ENCODE data around the gene BRINP2. TPM values are rescaled to one million over a fixed set of nuclear protein-coding genes. Genes with fewer than 3 reads are reported as not detected.

The BRINP2 gene
- total RNA-seq, 1 donor from 2014 or later, result 23.7 TPM

DNA sequence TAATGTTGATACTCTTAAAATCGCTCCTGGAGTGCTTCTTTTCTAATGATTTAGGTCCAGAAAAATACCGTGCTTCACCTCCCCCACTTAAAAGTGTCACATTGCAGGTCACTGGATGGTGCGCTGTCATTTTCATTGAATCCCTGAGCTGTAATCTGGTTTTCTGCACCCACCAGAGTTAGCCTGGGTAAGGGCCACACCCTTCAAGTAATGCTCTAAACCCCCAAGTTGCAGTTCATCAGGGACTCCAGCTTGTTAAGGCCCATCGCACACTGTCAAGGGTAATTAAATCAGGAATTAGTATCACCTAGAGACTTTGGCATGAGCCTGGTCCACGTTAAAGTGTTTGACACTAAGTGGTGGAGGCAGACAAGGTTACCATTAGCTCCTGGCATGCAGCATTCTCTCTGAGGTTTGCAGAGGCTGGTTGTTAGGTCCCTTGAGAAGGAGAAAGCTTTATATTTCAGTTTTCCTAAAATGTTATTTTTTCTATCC lies 40.3 kb upstream of the BRINP2 start:
- Mint-ChIP-seq H3K4me3 (no peak overlapping the region), H3K27me3 (peaks cover 9% of the 10 kb centered on the region), H3K4me1 (ENCODE audit: unreplicated experiment) (no peaks in the 10 kb centered on the region), H3K9me3 (peaks cover 5% of the 10 kb centered on the region), H3K27ac (no peak overlapping the region), H3K36me3 (peaks cover 8% of the 10 kb centered on the region)
- TF ChIP-seq, protein P1, sequence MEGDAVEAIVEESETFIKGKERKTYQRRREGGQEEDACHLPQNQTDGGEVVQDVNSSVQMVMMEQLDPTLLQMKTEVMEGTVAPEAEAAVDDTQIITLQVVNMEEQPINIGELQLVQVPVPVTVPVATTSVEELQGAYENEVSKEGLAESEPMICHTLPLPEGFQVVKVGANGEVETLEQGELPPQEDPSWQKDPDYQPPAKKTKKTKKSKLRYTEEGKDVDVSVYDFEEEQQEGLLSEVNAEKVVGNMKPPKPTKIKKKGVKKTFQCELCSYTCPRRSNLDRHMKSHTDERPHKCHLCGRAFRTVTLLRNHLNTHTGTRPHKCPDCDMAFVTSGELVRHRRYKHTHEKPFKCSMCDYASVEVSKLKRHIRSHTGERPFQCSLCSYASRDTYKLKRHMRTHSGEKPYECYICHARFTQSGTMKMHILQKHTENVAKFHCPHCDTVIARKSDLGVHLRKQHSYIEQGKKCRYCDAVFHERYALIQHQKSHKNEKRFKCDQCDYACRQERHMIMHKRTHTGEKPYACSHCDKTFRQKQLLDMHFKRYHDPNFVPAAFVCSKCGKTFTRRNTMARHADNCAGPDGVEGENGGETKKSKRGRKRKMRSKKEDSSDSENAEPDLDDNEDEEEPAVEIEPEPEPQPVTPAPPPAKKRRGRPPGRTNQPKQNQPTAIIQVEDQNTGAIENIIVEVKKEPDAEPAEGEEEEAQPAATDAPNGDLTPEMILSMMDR (conservative IDR thresholded peaks at IDR 0.05), result no peak
- DNase-seq (ENCODE audit: extremely low spot score, unreplicated experiment), result no peak

DNA sequence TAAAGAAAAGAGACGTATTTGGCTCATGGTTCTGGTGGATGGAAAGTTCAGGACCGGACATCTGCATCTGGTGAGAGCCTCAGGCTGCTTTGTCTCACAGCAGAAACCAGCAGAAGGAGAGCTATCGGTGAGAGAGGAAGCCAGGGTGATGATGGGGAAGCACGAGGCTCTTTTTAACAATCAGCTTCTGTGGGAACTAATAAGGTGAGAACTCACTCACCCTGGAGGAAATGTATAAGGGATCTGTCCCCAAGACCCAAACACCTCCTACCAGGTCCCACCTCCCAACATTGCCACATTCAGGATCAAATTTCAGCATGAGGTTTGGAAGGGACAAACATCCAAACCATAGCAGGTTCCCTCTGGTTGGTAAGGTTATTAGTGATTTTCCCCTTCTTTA lies 39.0 kb upstream of the BRINP2 start:
- Mint-ChIP-seq H3K4me3 (no peak overlapping the region), H3K9me3 (peaks cover 5% of the 10 kb centered on the region), H3K36me3 (peaks cover 8% of the 10 kb centered on the region), H3K27ac (no peak overlapping the region), H3K4me1 (ENCODE audit: unreplicated experiment) (no peaks in the 10 kb centered on the region), H3K27me3 (peaks cover 9% of the 10 kb centered on the region)
- DNase-seq (ENCODE audit: extremely low spot score, unreplicated experiment), result no peak
- TF ChIP-seq, protein P1 (conservative IDR thresholded peaks at IDR 0.05), result no peak

DNA sequence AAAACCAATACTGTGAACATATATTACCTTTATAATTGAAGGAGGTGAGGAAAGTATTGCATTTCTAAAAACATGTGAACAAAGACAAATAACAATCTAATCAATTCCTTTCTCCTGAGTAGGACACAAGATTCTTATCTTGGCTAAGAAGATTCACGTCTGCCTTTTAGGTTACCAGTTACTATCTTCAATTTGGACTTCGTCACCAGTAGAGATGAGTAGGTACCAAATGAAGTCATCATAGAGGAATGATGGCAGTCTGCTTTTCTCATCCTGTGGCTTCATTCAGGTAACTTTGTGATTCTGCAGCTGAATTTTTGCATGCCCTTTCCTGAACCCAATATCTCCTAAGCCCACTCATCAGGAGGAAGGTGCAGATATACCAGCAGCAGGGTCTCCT lies 38.6 kb upstream of the BRINP2 start:
- Mint-ChIP-seq H3K9me3 (peaks cover 5% of the 10 kb centered on the region), H3K36me3 (peaks cover 8% of the 10 kb centered on the region), H3K4me3 (no peak overlapping the region), H3K4me1 (ENCODE audit: unreplicated experiment) (no peaks in the 10 kb centered on the region), H3K27me3 (peaks cover 9% of the 10 kb centered on the region), H3K27ac (no peak overlapping the region)
- DNase-seq (ENCODE audit: extremely low spot score, unreplicated experiment), result no peak
- TF ChIP-seq, protein P1 (conservative IDR thresholded peaks at IDR 0.05), result no peak

DNA sequence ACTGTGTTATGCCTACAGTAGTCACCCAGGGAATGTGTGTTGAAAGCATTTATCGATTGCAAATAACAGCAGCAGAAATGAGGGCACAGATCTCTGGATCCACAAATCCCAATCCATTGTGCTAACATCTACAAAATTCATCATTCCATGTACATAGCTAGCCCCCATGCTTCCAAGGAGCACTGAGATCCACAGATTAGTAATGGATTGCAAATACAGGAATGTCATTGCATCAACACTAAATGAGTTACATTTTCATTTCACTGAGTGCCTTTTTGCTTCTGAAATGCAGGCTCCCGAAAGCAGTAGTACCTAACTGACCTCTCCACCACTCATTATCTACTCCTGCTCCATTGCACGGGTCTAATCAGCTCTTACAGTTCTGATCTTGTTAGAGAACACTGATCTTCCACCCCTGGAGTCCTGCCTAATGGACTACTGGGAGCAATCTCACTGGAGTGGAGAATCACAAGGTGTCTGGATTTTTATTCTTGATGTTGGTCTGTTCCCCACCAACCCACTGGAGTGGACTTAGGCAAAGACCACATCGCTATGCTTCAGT lies 36.7 kb upstream of the BRINP2 start:
- no peak for DNase-seq (ENCODE audit: extremely low spot score, unreplicated experiment)
- Mint-ChIP-seq H3K9me3 (no peaks in the 10 kb centered on the region), H3K27ac (no peak overlapping the region), H3K4me3 (no peak overlapping the region), H3K36me3 (peaks cover 6% of the 10 kb centered on the region), H3K4me1 (ENCODE audit: unreplicated experiment) (no peaks in the 10 kb centered on the region), H3K27me3 (peaks cover 9% of the 10 kb centered on the region)
- TF ChIP-seq, protein P1 (conservative IDR thresholded peaks at IDR 0.05), result no peak

DNA sequence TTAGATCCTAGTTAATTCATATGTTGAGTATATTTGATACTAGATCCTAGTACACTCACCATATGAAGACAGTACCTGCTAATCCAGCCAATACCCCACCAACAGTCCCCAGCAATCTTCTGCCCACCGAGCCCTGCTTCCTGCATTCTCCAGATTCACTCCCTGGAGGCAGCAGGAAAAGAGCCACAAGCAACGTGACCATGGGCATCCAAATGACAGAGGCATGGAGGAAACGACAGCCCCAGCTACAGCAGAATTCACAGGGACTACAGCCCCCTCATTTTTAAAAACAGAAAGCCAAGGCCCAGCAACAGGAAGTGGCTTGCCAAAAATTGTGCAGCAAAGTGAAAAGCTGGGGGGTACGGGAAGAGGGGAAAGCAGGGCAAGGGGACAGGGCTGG lies 35.5 kb upstream of the BRINP2 start:
- H3K27ac Mint-ChIP-seq, result no peak overlapping the region
- DNase-seq (ENCODE audit: extremely low spot score, unreplicated experiment), result no peak
- H3K27me3 Mint-ChIP-seq, result peaks cover 9% of the 10 kb centered on the region
- H3K9me3 Mint-ChIP-seq, result no peaks in the 10 kb centered on the region
- H3K4me3 Mint-ChIP-seq, result no peak overlapping the region
- TF ChIP-seq, protein P1 (conservative IDR thresholded peaks at IDR 0.05), result no peak
- peaks cover 3% of the 10 kb centered on the region for H3K36me3 Mint-ChIP-seq
- H3K4me1 Mint-ChIP-seq (ENCODE audit: unreplicated experiment), result no peaks in the 10 kb centered on the region
